Panc1 (cell line): Measurements from ENCODE around the gene CDK19. TPM values are rescaled to one million over a fixed set of nuclear protein-coding genes. Genes with fewer than 3 reads are reported as not detected.

Experiments used
- ATAC-seq: fragments of 200-7000 bp; cut with Tn5 transposase; 2 replicates; pipeline ENCODE4 v1.9.1; 2020; ENCODE audit warnings: mild to moderate bottlenecking, moderate library complexity
- BruUV-seq: library from RNA; stranded (reverse); fragments of 400-500 nt; replicated peaks from 2 replicates; lab custom pipeline; 2021; lab: Mats Ljungman, UMichigan
- CTCF ChIA-PET: fragments of 300-600 bp; sonication (Branson Sonifier 250); formaldehyde crosslinking; loops from one replicate; lab custom pipeline; 2022; ENCODE audit warnings: antibody characterized with exemption; lab: Charles Lee
- POLR2A ChIA-PET: fragments of 300-600 bp; sonication (Branson Sonifier 250); formaldehyde crosslinking; loops from one replicate; lab custom pipeline; 2022; ENCODE audit warnings: antibody characterized with exemption; lab: Charles Lee
- DNase-seq: peaks from one replicate; pipeline ENCODE4 v3.0.0-alpha.2; 2010; ENCODE audit warnings: low read depth, low spot score
- H3K27ac ChIP-seq: 2 replicates; pipeline ENCODE4 v1.5.1; 2011; ENCODE audit warnings: mild to moderate bottlenecking, low read length, inconsistent platforms
- H3K27me3 ChIP-seq: fragments of 200-500 bp; sonication (Bioruptor generic); 2 replicates; pipeline ENCODE4 v1.6.0; 2014; ENCODE audit warnings: low read length, inconsistent platforms; ENCODE audit not compliant: control insufficient read depth, insufficient read depth
- H3K36me3 ChIP-seq: fragments of 200-500 bp; sonication (Bioruptor generic); 2 replicates; pipeline ENCODE4 v1.5.1; 2014; ENCODE audit warnings: inconsistent platforms, mild to moderate bottlenecking, low read length, moderate library complexity; ENCODE audit not compliant: control insufficient read depth, insufficient read depth
- H3K4me1 ChIP-seq: 2 replicates; pipeline ENCODE4 v1.5.1; 2011; ENCODE audit warnings: inconsistent platforms, mild to moderate bottlenecking, low read length, moderate library complexity; ENCODE audit not compliant: control insufficient read depth, insufficient read depth
- H3K4me3 ChIP-seq, 2 experiments: 2 replicates each; pipeline ENCODE4 v1.5.1; 2011 to 2012; ENCODE audit warnings: low read depth in 2 of 2, low read length in 2 of 2, mild to moderate bottlenecking in 2 of 2, inconsistent platforms in 1 of 2, moderate library complexity in 1 of 2
- H3K9me3 ChIP-seq: fragments of 200-500 bp; sonication (Bioruptor generic); 2 replicates; pipeline ENCODE4 v1.5.1; 2014; ENCODE audit warnings: low read depth, mild to moderate bottlenecking, inconsistent platforms, low read length, moderate library complexity; ENCODE audit not compliant: control insufficient read depth, insufficient read depth
- POLR2AphosphoS5 ChIP-seq: IDR thresholded peaks from 2 replicates; pipeline ENCODE4 v1.6.1; 2012; ENCODE audit warnings: mild to moderate bottlenecking, low read depth, low read length, moderate library complexity
- SIN3A ChIP-seq: IDR thresholded peaks from 2 replicates; pipeline ENCODE4 v1.6.1; 2012; ENCODE audit warnings: low read depth, mild to moderate bottlenecking, low read length, moderate library complexity, borderline replicate concordance; ENCODE audit not compliant: insufficient read depth
- TCF7L2 ChIP-seq: IDR thresholded peaks from 2 replicates; pipeline ENCODE4 v1.6.1; 2011; ENCODE audit warnings: mild to moderate bottlenecking, low read depth, low read length, inconsistent platforms
- in situ Hi-C: cut with HindIII; loops from 2 replicates; pipeline ENCODE4 v1.10.0; 2016; ENCODE audit warnings: low sequenced_read_pairs, low pct_unique_long_range_greater_than_20kb
- intact Hi-C: fragments of 100-400 bp; cut with micrococcal nuclease; formaldehyde crosslinking; loops from one replicate; pipeline ENCODE4 v1.10.0; 2022; ENCODE audit not compliant: unreplicated experiment
- total RNA-seq: library from RNA; stranded (reverse); gene quantifications from one replicate; pipeline ENCODE4 v1.2.1, GENCODE V29; 2021; ENCODE audit not compliant: unreplicated experiment
- TF ChIP-seq, protein P1 (sequence below): fragments of 450-650 bp; IDR thresholded peaks from 2 replicates; pipeline ENCODE4 v1.5.1; 2017; ENCODE audit warnings: mild to moderate bottlenecking
- TF ChIP-seq, protein P2 (sequence below), 2 experiments: IDR thresholded peaks; 2 replicates each; pipeline ENCODE4 v1.6.1; 2011 to 2012; ENCODE audit warnings: low read depth in 2 of 2, control low read depth in 1 of 2, low read length in 1 of 2, mild to moderate bottlenecking in 1 of 2, moderate library complexity in 1 of 2; ENCODE audit not compliant: insufficient read depth in 1 of 2

Gene CDK19
- total RNA-seq, 1 experiment from 2014 or later = 48.4 TPM

DNA sequence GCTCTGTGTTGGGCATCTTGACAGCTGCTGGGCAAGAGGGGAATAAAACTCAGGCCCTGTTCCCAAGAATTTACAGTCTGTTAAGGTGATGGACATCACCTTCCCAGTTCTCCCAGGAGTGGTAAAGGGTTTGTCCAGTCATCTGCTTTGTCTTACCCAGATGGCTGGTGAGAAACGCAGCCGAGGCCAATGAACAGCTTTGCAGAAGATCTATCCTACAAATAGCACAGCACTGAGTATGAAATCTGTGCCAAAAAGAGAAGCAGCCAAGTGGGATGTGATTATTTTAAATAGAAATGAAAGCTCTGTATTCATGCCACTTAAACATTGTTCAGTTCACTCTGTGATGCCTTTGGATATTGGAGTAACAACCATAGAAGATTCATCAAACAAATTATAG lies 206.2 kb downstream of the CDK19 start:
- no peaks in the 10 kb centered on the region for H3K36me3 ChIP-seq
- intact Hi-C loops = no loop called here
- no TSS peak for BruUV-seq
- no peak for DNase-seq
- ChIA-PET POLR2A (no interaction called here), CTCF (interaction anchor here (0.9 kb wide), 1 partner anchor 92 kb away, joined by 3 read pairs; no protein-coding TSS in a partner anchor)
- no peak overlapping the region for H3K27ac ChIP-seq
- TF ChIP-seq, protein P1, sequence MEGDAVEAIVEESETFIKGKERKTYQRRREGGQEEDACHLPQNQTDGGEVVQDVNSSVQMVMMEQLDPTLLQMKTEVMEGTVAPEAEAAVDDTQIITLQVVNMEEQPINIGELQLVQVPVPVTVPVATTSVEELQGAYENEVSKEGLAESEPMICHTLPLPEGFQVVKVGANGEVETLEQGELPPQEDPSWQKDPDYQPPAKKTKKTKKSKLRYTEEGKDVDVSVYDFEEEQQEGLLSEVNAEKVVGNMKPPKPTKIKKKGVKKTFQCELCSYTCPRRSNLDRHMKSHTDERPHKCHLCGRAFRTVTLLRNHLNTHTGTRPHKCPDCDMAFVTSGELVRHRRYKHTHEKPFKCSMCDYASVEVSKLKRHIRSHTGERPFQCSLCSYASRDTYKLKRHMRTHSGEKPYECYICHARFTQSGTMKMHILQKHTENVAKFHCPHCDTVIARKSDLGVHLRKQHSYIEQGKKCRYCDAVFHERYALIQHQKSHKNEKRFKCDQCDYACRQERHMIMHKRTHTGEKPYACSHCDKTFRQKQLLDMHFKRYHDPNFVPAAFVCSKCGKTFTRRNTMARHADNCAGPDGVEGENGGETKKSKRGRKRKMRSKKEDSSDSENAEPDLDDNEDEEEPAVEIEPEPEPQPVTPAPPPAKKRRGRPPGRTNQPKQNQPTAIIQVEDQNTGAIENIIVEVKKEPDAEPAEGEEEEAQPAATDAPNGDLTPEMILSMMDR = no peak
- no peak for TF ChIP-seq POLR2AphosphoS5
- TF ChIP-seq, protein P2, sequence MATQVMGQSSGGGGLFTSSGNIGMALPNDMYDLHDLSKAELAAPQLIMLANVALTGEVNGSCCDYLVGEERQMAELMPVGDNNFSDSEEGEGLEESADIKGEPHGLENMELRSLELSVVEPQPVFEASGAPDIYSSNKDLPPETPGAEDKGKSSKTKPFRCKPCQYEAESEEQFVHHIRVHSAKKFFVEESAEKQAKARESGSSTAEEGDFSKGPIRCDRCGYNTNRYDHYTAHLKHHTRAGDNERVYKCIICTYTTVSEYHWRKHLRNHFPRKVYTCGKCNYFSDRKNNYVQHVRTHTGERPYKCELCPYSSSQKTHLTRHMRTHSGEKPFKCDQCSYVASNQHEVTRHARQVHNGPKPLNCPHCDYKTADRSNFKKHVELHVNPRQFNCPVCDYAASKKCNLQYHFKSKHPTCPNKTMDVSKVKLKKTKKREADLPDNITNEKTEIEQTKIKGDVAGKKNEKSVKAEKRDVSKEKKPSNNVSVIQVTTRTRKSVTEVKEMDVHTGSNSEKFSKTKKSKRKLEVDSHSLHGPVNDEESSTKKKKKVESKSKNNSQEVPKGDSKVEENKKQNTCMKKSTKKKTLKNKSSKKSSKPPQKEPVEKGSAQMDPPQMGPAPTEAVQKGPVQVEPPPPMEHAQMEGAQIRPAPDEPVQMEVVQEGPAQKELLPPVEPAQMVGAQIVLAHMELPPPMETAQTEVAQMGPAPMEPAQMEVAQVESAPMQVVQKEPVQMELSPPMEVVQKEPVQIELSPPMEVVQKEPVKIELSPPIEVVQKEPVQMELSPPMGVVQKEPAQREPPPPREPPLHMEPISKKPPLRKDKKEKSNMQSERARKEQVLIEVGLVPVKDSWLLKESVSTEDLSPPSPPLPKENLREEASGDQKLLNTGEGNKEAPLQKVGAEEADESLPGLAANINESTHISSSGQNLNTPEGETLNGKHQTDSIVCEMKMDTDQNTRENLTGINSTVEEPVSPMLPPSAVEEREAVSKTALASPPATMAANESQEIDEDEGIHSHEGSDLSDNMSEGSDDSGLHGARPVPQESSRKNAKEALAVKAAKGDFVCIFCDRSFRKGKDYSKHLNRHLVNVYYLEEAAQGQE (IDR thresholded peaks at IDR 0.05; ENCODE audit: insufficient read depth in 1 of 2, low read depth in 2 of 2, low read length in 1 of 2) = no peak
- TF ChIP-seq SIN3A = no peak
- no peak for TF ChIP-seq TCF7L2
- no peaks in the 10 kb centered on the region for H3K4me1 ChIP-seq
- in situ Hi-C loops = no loop called here
- H3K9me3 ChIP-seq = no peaks in the 10 kb centered on the region
- no peak for ATAC-seq
- no peak overlapping the region for H3K4me3 ChIP-seq
- H3K27me3 ChIP-seq = no peaks in the 10 kb centered on the region

DNA sequence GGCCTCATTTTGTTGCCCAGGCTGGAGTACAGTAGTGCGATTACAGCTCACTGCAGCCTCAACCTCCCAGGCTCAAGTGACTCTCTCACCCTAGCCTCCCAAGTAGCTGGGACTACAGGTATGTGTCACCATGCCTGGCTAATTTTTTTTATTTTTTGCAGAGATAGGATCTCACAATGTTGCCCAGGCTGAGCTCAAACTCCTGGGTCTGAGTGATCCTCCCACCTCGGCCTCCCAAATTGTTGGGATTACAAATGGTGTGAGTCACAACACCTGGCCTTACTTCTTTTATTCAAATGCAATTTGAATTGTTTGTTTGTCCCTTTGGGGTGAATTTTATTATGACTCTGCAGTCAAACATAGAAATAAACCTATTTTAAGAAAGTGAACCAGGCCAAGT lies 207.1 kb downstream of the CDK19 start:
- no peak overlapping the region for H3K4me3 ChIP-seq
- intact Hi-C loops = no loop called here
- H3K27ac ChIP-seq = no peak overlapping the region
- ChIA-PET POLR2A (no interaction called here), CTCF (interaction anchor here (0.6 to 0.9 kb wide), 2 partner anchors 82 to 93 kb away, joined by 3 read pairs; no protein-coding TSS in a partner anchor)
- H3K36me3 ChIP-seq = no peaks in the 10 kb centered on the region
- ATAC-seq (no peak; the same call in 1 of the 2 replicates), DNase-seq (no peak)
- H3K27me3 ChIP-seq = no peaks in the 10 kb centered on the region
- H3K9me3 ChIP-seq = no peaks in the 10 kb centered on the region
- no peaks in the 10 kb centered on the region for H3K4me1 ChIP-seq
- TF ChIP-seq, protein P1 = no peak
- TF ChIP-seq TCF7L2 = no peak
- TF ChIP-seq, protein P2 (IDR thresholded peaks at IDR 0.05; ENCODE audit: insufficient read depth in 1 of 2, low read depth in 2 of 2, low read length in 1 of 2) = no peak
- no peak for TF ChIP-seq POLR2AphosphoS5
- TF ChIP-seq SIN3A = no peak
- in situ Hi-C loops = no loop called here
- BruUV-seq = no TSS peak
